ENCODE measurements around the gene SLC13A1.
A peak's percentile ranks its signal among the peaks of the same experiment; 100 is the strongest.

Gene SLC13A1

DNA sequence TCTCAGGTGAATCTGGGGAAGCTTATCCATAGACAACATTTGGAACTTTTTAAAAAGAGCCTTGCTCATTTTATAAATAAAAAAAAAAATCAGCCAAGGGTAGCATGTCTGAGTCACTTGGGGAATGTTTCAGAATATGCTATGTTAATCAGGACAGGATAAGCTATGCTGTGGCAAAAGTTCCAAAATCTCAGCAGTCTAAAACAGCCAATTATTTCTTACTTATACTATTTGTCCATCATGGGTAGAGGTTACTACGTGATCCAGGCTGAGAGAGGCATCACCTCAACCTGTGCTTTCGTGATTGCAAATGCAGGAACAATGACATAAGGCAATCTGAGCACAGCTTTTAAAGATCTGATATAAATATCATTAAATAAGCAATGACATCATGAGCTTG lies 6.5 kb downstream of the SLC13A1 start:
- DNase-seq = no peak

DNA sequence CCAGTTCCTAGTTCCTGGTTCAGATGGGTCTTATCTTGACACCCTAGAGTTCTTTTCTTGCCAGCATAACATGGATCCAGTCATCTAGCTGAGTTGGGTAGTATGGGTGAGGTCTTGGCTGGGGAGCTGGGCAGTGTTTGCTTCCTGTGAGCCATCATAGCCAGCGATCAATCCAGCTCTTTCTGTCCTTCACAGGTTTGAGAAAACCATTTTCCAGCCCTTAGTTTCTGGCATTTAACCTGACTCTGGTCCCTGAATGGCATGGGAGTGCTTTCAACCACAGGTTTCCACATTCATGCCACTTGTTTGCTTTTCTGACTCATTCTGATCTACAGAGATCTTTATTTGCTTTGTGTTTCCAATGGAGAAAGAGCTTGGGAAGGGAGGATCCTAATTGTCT lies 8.6 kb downstream of the SLC13A1 start:
- no peak for DNase-seq

DNA sequence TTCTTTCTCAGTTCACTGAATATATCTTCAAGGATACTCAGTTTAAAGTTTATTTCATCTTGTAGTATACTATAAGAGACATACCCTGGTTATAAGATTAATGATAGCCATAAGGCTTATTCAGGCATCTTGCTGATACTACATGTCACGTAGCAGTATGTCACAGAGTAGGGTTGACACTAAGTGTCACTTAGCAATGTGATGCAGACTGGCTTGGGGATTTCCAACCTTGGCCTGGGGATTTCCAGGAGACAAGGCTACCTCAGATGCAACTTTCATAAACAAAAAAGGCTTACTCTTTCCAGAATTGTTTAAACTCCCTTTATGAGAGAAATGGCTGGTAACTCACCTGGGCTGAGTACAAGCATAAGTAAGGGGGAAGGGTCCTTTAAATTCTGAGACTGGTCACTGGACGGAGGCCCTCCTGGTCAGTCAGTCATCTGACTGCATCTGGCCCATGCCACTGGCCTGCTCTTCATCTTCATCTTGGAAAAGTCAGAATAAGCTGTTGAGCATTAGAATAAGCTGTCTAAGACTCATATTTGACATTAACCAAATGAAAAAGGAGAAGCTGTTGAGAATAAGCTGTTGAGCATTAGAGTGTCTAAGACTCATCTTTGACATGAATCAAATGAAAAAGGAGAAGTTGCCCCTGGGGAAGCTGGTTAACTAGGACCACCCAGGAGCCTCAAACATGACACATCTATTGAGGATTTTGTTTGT lies 9.5 kb downstream of the SLC13A1 start:
- no peak for DNase-seq

DNA sequence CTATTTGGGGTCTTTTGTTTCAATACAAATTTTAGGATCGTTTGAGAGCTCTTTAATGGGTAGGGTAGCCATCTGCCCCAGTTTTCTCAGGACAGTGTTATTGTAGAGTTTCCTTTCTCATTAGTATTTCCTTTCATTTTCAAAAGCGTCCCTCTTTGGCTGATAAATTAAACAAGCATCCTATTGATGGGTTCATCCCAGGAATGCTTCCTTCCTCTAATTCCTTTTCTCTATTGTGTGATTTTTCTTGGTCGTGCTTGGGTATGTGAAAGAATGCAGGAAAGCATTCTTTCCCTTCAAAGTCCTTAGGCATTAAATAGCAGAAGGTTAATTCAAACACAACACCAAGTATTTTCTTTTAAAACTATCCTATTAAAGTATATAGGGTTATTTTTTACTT lies 14.0 kb downstream of the SLC13A1 start:
- DNase-seq = no peak

DNA sequence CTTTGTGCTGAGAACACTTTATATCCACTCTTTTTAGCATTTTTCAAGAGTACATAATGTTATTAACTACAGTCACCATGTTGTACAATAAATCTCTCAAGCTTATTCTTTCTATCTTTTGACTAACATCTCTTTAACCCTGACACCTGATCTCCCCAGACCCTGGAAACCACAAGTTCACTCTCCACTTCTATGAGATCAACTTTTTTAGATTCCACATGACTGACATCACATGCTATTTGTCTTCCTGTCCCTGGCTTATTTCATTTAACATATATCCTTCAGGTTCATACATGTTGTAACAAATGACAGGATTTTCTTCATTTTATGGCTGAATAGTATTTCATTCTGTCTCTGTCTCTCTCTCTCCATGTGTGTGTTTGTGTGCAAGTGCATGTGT lies 15.5 kb downstream of the SLC13A1 start:
- DNase-seq = no peak

DNA sequence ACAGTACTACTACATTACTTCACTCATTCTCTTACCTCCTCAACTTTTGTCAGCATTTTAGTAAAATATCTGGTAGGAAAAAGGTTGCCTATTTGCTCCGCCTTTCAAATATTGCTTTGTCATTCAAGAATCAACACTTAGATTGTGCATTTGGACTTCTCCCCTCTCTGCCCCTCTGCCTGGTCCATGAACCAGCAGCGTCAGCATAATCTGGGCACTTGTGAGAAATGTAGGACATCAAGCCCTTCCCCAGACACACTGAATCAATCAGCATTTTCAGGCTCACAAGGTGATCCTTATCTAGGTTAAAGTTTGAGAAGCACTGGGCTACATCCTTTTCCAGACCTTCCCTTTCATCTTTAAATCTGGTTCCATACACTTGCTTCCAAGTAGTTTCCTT lies 16.3 kb downstream of the SLC13A1 start:
- no peak for DNase-seq

DNA sequence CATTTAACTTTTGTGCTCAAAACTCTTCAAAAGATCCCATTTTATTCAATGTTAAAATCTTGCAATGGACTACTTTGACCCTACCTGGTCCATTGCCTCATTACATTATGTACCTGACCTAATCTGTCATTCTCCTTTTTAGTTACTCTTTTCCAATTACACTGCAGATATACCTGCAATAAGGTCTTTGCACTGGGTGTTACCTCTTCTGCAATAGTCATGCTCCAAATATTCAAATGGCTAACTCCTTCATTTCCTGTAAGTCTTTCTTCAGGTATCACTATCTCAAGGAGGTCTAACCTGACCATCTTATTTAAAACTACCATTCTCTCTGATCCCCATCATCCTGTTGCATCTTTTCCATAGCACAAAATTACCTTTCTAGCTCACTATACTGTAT lies 22.3 kb downstream of the SLC13A1 start:
- no peak for DNase-seq

DNA sequence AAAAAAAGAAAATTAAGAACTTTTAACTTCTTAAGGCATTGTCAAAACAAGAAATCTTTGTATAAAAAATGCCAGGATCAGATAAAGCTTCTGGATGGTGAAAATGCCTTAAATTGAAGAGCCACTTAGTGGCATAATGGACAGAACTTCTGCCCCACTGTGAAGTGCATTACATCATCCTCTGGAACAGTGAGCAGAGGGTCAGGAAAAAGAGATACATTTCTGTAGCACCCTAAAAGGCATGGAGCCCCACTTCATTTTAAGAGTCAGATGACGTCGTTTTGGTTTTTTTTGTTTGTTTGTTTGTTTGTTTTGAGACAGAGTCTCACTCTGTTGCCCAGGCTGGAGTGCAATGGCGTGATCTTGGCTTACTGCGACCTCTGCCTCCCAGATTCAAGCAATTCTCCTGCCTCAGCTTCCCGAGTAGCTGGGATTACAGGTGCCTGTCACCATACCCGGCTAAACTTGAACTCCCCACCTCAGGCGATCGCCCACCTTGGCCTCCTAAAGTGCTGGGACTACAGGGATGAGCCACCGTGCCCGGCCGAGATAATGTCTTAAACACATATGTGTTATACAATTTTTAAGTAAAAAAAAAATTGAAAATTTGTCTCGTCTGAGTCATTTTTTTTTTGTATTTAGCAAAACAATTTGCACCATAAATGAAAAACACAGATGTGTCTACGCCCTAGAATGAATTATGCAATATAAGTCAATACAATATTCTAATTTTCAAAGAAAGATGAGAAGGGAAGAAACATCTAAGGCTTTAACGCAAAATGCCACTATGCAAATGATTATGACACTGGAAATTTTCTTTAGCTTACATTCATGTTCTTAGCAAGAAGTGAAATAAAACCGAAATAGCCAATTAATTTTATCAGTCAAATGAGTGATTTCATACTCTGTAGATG lies 29.2 kb downstream of the SLC13A1 start:
- DNase-seq = no peak

DNA sequence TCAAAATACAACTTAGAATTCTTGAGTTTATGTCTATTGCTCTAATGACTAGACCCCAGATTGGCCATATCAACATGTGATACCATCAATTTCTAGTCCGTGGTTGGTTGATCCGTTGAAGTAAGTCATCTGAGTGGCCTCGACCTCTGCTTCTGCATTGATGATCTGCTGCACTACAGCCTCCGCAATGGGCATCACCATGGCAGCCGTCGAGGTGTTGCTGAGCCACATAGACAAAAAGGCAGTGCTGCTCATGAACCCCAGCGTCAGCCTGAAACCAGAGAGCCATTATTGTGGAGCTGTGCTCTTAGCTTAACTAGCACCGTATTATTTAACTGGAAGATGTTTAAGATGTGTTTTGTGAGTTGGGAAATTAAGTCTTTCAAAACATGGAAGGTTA lies 30.7 kb downstream of the SLC13A1 start:
- DNase-seq = no peak

DNA sequence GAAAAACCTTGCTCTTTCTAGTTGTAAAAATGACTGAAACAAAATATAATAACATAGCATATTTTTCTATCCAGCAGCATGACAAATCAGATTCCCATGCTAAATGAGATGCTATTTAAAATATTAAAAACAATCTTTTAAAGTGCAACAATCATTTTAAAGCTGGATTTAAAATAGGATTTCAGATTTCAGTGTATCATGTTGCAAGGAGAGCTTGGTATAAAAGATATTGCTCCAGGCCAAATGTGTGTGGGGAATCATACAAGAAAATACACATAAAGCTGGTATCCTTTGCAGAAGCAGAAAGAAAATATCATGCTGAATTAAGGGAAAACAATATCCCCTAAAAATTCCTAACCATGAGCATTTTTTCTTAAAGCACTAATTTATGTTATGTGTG lies 42.2 kb downstream of the SLC13A1 start:
- no peak for DNase-seq

DNA sequence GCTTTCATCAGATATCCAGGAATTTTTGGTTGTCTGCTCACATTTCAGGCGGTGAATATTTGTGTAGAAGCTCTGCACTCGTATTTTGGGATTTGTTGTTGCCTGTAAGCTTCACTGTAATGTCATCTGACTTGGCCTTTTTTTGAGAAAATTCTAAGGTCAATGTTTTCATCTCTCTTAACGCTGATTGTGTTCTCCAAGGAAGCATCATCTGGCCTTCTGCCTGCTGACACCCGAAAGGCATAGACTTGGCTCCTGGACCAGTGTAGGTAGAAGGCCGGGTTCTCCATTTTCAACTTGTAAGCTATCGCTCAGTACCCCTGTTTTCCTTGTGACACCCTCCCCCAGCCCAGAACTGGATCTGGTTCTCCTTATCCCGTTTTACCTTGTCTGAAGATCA lies 44.2 kb downstream of the SLC13A1 start:
- no peak for DNase-seq

DNA sequence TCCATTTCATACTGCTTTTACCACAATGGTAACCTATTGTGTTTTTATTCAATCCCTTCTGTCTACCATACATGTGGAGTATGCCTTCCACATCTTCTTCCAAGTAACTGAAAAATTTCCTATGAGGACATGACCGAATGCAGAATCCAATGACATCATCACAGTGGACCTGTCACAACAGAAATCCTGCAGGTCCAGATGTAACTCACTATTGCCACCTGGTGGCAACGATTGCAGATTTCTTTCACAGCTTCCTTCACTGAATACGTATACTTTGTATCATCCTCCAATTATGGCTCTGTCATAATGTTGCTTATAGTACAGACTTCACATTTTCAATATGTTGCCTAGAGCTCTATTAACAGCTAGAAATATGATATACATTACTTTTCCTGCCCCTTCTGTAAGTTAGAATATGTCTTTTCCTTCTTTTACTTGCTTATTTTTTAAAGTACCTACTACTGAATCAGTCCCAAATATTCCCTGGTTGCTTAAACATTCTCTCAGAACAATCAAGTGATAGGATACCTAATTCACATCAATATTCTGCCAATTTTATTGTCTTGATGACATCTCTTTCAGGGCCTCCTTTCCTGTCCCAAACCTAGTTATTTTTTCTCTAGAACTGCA lies 45.4 kb downstream of the SLC13A1 start:
- DNase-seq = peak; percentile 74

DNA sequence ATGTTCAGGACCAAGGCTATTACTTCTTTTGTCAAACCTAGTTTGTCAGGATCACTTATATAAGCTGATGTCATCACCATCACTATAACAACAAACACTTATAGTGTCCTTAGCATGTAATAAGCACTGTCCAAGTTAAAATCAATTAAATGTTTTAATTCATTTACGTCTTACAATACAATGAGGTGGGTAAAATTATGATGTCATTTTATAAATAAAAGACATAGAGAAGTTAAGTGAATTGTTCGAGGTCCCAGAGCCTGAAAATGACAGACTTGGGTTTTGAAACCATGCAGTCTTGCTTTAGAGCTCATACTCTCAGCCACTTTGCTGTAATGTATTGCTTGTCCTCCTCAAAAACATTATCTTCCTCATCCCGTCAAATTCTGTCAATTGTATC lies 48.3 kb downstream of the SLC13A1 start:
- DNase-seq = no peak

DNA sequence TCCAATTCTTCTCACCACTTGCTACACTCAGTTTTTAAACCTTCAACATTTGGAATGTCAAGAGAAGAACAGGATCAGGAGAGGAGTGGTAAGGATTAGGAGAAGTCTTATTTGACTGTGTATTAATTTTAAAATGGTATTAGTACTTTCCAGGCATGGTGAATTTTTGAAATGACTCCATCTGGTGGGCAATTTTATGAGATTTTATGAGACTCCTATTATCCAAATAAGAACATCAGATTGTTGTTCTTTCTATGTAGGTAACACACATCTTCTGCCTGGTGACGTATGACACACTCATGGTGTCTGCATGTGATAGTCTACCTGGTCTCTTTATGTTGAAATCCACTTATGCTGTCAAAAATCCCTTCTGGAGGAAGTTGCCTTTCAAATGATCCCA lies 51.0 kb downstream of the SLC13A1 start:
- no peak for DNase-seq

DNA sequence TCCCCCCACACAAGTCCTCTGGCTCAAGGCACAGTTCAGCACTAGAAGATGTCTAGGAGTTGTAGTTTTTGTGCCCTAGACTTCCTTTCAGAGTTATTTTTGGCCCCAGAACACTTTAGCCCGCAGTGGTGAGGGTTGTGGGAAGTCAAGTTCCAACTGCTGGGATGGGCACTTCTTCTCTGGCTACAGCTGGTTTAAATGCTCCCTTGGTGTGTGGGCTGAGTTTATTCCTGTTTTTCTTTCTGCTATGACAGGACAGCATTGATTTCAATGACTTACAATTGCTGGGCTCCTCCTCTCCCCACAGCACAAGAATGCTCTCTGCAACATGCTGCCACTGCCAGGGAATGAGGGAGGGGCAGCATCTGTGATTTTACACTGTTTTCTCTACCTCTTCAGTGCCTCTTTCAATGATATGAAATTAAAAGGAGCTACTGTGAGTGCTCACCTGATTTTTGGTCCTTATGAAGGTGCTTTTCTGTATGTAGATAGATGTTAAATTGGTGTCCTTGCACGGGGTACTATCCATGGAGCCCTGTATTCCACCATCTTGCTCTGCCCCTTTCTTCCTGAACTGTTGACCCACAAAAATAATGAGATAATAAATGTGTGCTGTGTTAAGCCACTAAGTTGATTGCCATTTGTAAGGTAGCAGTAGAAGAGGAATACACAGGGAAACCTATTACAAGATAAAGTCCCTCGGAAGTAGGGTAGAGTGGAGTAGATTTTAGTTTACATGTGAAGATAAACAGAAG lies 56.3 kb downstream of the SLC13A1 start:
- DNase-seq = peak; percentile 44

DNA sequence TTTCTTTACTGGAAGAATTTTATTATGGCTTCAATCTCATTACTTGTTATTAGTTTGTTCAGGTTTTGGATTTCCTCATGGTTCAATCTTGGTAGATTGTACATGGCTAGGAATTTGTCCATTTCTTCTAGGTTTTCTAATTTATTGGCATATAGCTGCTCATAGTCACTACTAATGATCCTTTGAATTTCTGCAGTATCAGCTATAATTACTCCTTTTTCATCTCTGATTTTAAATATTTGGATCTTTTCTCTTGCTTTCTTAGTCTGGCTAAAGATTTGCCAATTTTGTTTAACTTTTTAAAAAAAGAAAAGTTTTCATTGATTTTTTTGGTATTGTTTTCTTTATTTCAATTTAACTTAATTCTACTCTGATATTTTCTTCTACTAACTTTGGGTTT lies 59.2 kb downstream of the SLC13A1 start:
- no peak for DNase-seq

DNA sequence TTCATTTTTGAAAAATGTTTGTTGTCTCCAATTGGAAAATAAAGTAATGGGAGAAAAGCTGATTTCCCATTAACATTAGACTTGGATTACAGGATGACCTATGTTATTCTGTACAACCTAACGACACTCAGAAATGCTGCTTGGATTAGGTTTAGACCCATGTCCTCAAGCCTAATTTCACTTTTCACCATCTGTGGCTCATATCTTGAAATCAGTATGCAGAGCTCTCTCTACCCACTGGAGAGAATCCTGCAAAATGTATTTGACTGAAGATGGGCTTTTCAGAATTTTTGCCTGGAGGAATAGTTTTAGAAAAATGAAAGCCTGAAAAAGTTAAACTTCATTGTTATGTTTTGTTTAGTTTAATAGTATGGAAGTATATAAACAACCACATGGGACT lies 63.8 kb downstream of the SLC13A1 start:
- no peak for DNase-seq

DNA sequence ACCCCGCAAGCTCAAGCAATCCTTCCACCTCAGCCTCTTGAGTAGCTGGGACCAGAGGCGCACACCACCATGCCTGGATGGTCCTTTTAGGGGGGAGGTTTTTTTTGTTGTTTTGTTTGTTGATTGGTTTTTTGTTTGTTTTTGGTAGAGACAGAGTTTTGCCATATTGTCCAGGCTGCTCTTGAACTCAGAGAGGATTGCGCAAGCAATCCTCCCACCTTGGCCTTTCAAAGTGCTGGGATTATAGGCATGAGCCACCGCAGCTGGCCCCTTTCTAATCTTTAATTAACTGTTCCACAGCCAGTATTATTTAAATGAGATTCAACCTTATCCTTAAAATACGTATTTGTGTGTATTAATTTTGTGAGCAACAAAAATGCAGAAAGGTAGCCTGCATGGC lies 65.8 kb downstream of the SLC13A1 start:
- no peak for DNase-seq

DNA sequence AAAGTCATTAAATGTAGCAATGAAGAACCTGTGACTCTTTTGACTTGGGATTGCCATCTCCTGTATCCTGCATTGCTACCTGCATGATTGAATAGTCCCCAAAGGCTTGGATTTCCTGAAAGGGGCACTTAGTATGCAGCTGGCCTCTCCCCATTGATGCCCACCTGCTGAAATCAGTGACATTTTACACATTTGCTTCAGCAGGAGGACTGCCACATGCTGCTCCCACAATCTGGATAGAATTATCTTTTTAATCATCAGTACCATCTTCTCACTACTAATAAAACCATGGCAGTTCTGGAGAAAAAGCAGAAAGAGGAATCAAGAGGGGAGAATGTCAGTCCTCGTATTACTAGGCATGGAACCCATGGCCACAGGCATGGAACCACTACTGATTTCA lies 67.8 kb downstream of the SLC13A1 start:
- no peak for DNase-seq

DNA sequence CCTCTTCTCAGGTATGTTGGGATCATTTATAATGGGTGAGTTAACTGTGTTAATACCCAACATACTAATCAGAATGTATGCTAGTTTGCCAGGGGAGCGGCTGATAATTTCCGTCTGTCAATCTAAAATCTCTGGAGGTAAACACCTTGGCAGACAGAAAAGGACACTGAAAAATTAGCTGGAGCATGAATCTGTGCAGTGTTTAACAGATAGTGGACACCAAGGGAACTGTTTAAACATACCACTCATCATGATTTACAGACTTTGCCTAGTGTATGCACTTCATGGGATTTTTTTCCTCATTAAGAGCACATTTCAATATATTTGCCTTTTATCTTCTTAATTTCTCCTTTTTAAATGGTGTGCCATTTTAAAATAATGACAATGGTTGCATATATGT lies 68.2 kb downstream of the SLC13A1 start:
- DNase-seq = no peak

DNA sequence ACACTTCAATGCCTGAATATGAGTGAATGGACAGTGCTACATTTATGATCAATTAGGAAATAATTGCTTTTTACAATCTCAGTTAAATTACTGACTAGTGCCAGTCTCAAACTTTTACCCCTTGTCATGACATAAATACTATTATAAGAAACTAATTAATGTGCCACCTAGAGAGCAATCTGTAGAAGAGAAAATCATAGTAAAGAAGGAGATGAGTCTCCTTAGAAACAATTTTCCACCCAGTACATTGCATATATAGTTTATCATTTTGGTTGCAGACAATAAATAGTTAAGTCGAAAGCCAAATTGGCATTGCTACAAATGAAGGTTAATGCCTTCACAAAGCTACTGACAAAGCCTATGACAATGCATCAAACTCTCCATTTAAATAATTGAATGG lies 68.6 kb downstream of the SLC13A1 start:
- DNase-seq = no peak

DNA sequence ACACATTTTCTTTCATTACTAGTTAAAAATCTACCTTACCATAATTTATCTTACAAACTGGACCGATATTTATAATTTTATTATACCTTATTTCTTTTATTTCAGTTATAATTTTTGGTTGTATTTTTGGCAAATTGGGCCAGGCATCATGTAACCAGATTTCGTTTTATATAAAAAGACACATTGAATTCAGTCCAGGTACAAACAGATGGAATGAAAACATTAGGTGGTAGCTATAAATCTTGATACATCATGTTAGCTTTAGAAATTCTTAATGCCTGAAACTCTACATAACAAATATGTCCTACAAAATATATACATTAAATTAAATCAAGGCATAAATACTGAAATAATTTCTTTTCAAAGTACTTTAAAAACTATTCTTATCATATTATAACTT lies 73.1 kb downstream of the SLC13A1 start:
- DNase-seq = no peak

DNA sequence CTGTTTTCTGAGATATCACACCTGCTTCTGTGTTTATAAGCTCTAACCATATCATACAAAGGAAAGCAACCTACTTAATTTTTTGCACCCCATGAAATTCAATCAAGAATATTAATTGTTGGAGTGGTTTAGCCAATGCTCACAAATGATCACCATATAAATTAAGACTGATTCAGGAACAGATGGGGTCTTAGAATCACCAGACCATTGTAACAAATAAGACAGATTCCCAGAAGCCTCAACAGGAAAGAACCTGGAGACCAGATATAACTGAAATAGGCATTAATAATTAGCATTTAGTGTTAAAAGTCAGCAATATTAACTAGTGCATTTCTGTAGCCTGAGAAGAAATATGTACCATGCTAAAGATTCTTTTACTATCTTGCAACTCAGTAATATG lies 73.6 kb downstream of the SLC13A1 start:
- no peak for DNase-seq

Data from right hindlimb (tissue), 1 donor.